HCEC 1CT (cell line): ENCODE measurements around the gene HOXA7.
A peak's percentile ranks its signal among the peaks of the same experiment; 100 is the strongest.

Experiments
- DNase-seq: peaks from one replicate; pipeline ENCODE4 v3.0.0-alpha.2; 2017

HOXA7 gene

GRCh38 chr7:27146491-27147198, 9.8 kb downstream of the HOXA7 start:
- no peak for DNase-seq

GRCh38 chr7:27145914-27146412, 10.5 kb downstream of the HOXA7 start:
- DNase-seq, result no peak

- DNase-seq, result no peak
These were observed 11.1 kb downstream of the HOXA7 start for GRCh38 chr7:27145165-27145913.

DNA sequence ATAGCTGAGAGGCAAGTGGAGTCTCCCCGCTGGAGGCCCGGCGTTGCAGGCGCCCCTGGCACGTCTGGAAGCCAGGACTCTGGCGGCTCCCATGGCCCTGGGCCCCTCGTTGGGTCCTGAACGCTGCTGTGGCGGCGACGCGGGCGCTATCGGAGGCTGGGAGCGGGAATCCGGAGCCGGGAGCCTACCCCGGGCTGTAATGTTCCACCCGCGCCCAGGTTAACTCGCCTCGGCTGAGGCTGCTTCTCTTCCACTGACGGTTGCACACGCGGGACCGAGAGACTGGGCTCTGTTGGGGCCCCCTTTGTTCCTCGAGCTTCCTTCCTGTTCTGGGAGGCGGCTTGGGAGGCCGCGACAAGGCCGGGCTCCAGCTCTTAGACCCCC, 11.7 kb downstream of the HOXA7 start:
- DNase-seq, result no peak

DNA sequence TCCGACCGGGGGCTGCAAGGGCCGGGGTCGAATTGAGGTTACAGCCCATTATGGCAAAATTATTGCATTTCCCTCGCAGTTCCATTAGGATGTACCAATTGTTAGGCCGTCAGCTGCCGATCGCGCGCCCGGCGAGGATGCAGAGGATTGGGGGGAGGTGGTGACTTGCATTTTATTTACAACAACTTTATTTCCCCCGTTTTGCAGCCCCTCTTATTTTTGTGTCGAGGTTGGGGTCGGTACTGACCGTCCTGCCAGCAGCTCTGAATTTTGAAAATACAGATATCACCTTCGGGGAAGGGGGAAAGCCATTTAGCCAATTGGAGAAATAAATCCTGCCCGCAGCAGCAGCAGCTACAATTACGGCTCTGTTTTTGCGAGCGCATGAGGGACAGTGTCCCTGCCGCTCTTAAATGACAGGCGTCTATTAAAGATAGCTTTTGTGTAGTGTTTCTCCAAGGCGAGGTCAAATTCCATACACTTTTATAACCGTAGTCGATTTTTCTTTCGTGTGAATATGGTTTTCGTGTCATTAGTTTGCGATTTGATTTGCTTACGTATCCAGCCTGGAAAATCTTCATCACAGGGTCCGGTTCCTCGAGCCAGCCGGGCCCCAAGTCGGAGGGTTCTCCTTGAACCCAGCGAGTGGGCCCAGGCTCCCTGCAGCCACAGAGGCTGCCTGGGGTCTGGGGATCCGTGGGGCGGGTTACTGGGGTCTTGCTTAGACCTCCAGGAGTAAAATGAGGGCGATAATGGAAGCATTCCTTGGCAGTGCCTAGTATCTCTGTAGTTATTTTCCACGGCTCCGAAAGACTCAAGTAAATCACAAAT, 12.3 kb downstream of the HOXA7 start:
- DNase-seq, result no peak

GRCh38 chr7:27143023-27143949, 13.2 kb downstream of the HOXA7 start, which contains the start of gene HOXA5:
Gene HOXA5, minus strand, starts transcription at chr7:27143681. Its CDS starts 74 bp downstream, at chr7:27143607.
- DNase-seq, result peak; percentile 99

DNA sequence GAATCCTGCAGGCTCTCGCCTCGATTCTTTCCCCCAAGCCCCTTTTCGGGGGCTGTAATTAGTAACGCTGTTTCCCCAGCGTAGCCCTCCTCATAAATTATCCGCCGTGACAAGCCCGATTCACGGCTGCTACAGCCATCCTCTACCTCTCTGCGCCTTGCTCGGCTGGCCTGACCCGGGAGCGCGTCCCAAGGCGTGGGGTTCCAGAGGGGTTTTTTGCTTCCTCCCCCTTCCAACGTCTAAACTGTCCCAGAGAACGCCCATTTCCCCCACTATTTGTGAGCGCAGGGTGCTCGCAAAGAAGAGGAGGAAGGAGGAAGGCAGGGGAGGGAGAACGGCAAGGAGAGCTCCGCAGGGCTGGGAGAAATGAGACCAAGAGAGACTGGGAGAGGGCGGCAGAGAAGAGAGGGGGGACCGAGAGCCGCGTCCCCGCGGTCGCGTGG, 13.9 kb downstream of the HOXA7 start:
- DNase-seq, result no peak

- DNase-seq, result peak; percentile 61
These were observed 14.4 kb downstream of the HOXA7 start for GRCh38 chr7:27141923-27142579.

GRCh38 chr7:27141137-27141922, 15.1 kb downstream of the HOXA7 start:
- no peak for DNase-seq

GRCh38 chr7:27140126-27140857, 16.2 kb downstream of the HOXA7 start:
- no peak for DNase-seq

DNA sequence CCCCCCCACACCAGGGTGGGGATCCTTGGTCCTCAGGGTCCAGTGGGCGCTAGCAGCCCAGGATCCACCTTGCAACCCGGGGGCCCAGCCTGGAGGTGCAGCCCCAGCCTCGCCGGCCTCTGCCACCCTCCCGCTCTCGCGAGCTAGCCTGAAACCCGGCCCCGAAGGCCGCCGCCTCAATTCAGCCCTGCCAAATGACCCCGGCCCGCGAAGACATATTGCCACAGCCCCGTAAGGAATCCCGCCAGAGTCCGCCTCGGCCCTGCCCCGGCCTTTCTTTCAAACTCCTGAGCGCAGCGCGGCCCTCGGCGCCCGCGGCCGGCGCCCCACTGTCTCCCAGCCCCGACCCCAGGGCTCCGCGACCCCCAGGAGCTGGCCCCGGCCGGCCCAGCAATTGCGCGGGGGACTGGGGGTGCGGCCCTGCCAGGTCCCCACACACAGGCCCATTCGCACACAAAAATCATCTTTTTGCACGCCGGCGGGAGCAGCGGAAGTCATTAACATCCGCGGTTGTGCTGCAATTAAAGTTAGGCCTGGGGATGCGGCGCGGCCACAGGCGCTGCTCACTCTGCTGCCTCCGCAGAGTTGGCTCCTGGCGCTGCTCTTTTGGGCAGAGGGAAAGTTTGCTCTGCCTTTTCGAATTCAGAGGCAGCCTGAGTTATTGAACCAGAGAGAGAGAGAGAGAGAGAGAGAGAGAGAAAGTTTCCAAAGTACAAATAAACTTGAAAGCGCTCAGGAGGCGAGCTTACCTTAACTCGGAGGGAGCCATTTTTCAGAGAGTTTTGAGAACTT, 16.9 kb downstream of the HOXA7 start:
- DNase-seq, result no peak

DNA sequence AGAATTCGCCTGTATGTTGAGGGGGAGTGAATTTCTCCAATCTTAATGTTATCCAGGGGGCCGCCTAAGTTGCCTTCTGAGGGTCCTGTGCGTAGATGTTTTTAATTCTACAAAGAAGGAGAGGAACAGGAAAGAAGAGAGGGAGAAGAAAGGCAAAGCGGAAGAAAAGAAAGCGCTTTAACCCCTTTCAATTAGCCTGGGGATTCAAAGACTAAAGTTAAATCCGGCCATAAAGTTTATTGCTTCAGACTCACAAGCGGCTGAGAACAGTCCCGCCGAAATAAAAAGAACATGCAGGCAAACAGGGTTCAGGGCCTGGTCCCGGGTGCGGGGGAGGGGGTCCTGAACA, 17.5 kb downstream of the HOXA7 start:
- no peak for DNase-seq

GRCh38 chr7:27138472-27138871, 18.0 kb downstream of the HOXA7 start:
- no peak for DNase-seq

DNA sequence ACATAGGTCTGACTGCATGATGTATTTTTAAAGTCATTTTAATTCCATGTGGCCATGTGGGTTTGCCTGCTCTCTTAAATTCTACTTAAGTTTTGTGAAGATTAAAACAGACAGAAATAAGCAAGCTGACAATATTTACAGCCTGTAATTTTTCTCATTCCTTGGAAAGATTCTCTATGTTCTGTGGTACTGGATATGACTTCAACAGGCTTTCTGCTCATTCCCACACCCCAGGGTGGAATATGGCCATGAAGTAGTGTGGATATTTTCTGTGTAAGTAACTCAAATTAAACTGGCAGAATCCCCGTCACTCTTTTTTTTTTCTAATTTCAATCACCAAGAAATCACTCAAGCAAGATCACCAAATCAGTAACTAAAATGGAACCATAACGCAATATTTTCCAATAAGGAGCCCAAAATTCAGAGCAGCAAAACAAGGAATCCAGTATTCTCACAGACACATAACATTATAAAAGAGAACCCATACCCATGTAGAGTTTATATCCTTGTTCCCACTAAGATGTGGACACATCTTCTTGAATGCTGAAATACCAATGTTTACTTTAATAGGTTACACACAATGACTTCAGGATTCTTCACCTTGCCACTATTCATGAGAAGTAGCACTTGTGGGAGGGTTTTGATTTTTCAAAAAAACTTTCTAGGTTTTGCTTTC, 18.7 kb downstream of the HOXA7 start:
- DNase-seq, result no peak

DNA sequence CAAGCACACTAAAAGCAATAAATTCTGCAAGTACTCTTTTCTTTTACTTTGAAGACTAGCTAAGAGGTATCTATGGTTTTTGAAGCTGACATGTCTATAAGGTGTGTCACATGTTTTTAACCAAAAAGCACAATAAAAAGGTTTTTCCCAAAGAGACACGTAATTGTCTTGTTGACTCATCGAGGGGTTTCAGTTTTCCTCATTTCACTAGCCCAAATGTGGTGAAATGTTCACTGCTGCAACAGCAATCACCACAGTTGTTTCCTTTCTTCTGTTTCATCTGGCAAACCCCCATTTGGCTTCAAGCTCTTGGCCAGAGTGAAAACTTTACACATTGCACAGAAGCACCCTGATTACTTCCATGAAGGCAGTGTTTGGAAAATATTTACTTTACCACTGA, 22.1 kb downstream of the HOXA7 start:
- peak; percentile 91 for DNase-seq

DNA sequence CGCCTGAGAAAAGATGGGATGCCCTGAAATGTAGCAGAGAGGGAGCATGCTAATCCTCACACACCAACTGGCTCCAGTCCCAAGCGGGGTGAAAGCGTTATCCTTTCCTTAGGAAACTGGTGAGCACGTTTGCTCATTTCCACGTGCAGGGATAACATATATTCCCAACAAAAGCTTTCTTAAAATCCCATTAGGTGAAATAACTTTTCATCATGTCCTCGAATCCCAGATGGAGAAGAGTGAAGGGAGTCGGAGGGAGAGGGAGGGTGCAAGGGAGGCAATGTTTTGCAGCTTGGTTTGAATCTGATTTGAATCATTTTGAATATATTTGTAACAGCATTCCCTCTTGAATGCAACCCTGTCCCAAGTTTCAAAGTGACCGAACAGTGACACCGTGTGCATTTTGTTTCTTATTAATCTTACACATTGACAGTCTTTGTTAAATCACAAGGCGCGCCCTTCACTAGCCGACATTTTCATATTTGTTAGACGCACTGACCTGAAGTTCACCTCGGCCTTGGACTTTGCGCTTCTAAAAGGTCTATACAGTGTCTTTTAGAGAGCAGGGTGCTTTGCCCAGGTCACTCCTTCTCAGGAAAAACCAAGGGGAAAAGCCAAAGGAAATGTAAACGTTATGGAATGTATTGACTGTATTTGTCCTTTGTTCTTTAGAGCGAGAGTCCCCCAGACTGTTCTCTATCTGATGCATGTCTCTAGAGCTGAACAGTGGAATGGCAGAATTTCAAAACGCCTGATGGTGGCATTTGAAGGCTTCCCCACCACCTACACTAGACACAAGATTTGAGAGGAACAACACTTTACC, 22.9 kb downstream of the HOXA7 start:
- no peak for DNase-seq

GRCh38 chr7:27132978-27133377, 23.5 kb downstream of the HOXA7 start:
- DNase-seq, result no peak

GRCh38 chr7:27132214-27132613, 24.3 kb downstream of the HOXA7 start:
- DNase-seq, result no peak
